ENCODE measurements around the gene ECSIT.

The ECSIT gene

GRCh38 chr19:11458236-11458900, 70.6 kb downstream of the ECSIT start:
- H3K4me3 ChIP-seq (ENCODE audit: low read length), result no peak overlapping the region
- no peak for DNase-seq (ENCODE audit: low read depth)
- no peak for TF ChIP-seq CTCF (IDR thresholded peaks at IDR 0.05; ENCODE audit: insufficient read depth, low read depth, low read length, missing control alignments)

- DNase-seq (ENCODE audit: low read depth), result no peak
- H3K4me3 ChIP-seq (ENCODE audit: low read length), result no peak overlapping the region
- no peak for TF ChIP-seq CTCF (IDR thresholded peaks at IDR 0.05; ENCODE audit: insufficient read depth, low read depth, low read length, missing control alignments)
These were observed 71.1 kb downstream of the ECSIT start for GRCh38 chr19:11457831-11458230.

- no peak overlapping the region for H3K4me3 ChIP-seq (ENCODE audit: low read length)
- TF ChIP-seq CTCF (IDR thresholded peaks at IDR 0.05; ENCODE audit: insufficient read depth, low read depth, low read length, missing control alignments), result no peak
- no peak for DNase-seq (ENCODE audit: low read depth)
These were observed 71.8 kb downstream of the ECSIT start for GRCh38 chr19:11457115-11457514.

- DNase-seq (ENCODE audit: low read depth), result no peak
- no peak for TF ChIP-seq CTCF (IDR thresholded peaks at IDR 0.05; ENCODE audit: insufficient read depth, low read depth, low read length, missing control alignments)
- H3K4me3 ChIP-seq (ENCODE audit: low read length), result no peak overlapping the region
These were observed 72.3 kb downstream of the ECSIT start for GRCh38 chr19:11456659-11457058.
